ENCODE measurements around the gene SMCO2. TPM values are rescaled to one million over a fixed set of nuclear protein-coding genes. Genes with fewer than 3 reads are reported as not detected.

SMCO2 gene
- total and polyA plus RNA-seq, 10 of the 15 experiments (the other 5 are each of a cell fraction or from before 2014, with no cell fraction given) = 0.11 to 2.3 (median 0.67) TPM

GRCh38 chr12:27547592-27547991 is 101.1 kb downstream of the SMCO2 start:
- no peaks in the 10 kb centered on the region for H3K36me3 ChIP-seq (ENCODE audit: control insufficient read depth in 2 of 2, insufficient read depth in 2 of 2, low read length in 1 of 2)
- H3K9ac ChIP-seq (ENCODE audit: control insufficient read depth, insufficient read depth, low read length) = no peak overlapping the region
- H3K79me2 ChIP-seq (ENCODE audit: control insufficient read depth, insufficient read depth, low read length) = no peaks in the 10 kb centered on the region; the same call in none of the 2 replicates
- no peak overlapping the region for H3K4me2 ChIP-seq (ENCODE audit: control insufficient read depth, insufficient read depth)
- WGBS (ENCODE audit: insufficient coverage, insufficient replicate concordance, low lambda C conversion rate, missing lambda C conversion rate) = 62% methylated on average over 5 of the region's 5 CpGs
- H3K4me3 ChIP-seq = no peak overlapping the region
- H3K27me3 ChIP-seq (replicated peaks in 1 of 2; ENCODE audit: control insufficient read depth in 2 of 2, insufficient read depth in 2 of 2, low read length in 1 of 2) = no peaks in the 10 kb centered on the region
- DNase-seq (ENCODE audit: low read depth, low spot score) (no peak), ATAC-seq (no peak), FAIRE-seq (no peak)
- POLR2A ChIA-PET = no interaction called here
- in situ Hi-C loops (cut with MboI) = no loop called here
- intact Hi-C loops (cut with micrococcal nuclease; ENCODE audit: unreplicated experiment) = no loop called here
- CTCF ChIA-PET = no interaction called here
- H3K27ac ChIP-seq (ENCODE audit: control insufficient read depth, insufficient read depth) = no peak overlapping the region
- no peak for TF ChIP-seq EP300 (IDR thresholded peaks at IDR 0.05; ENCODE audit: borderline replicate concordance in 1 of 2, control insufficient read depth in 1 of 2, low read depth in 2 of 2, low read length in 2 of 2)
- no peak for TF ChIP-seq RAD21 (IDR thresholded peaks at IDR 0.05; ENCODE audit: insufficient read depth, low read depth, low read length)
- TF ChIP-seq PAX8 (IDR thresholded peaks at IDR 0.05) = no peak
- no peak for TF ChIP-seq ESRRA (IDR thresholded peaks at IDR 0.05; ENCODE audit: low read length)
- TF ChIP-seq JUNB (IDR thresholded peaks at IDR 0.05) = no peak
- TF ChIP-seq, protein P1, sequence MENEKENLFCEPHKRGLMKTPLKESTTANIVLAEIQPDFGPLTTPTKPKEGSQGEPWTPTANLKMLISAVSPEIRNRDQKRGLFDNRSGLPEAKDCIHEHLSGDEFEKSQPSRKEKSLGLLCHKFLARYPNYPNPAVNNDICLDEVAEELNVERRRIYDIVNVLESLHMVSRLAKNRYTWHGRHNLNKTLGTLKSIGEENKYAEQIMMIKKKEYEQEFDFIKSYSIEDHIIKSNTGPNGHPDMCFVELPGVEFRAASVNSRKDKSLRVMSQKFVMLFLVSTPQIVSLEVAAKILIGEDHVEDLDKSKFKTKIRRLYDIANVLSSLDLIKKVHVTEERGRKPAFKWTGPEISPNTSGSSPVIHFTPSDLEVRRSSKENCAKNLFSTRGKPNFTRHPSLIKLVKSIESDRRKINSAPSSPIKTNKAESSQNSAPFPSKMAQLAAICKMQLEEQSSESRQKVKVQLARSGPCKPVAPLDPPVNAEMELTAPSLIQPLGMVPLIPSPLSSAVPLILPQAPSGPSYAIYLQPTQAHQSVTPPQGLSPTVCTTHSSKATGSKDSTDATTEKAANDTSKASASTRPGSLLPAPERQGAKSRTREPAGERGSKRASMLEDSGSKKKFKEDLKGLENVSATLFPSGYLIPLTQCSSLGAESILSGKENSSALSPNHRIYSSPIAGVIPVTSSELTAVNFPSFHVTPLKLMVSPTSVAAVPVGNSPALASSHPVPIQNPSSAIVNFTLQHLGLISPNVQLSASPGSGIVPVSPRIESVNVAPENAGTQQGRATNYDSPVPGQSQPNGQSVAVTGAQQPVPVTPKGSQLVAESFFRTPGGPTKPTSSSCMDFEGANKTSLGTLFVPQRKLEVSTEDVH (IDR thresholded peaks at IDR 0.05; ENCODE audit: low read depth, partially characterized antibody) = no peak
- TF ChIP-seq SREBF1 (IDR thresholded peaks at IDR 0.05; ENCODE audit: low read length) = no peak
- TF ChIP-seq ZNF274 (IDR thresholded peaks at IDR 0.05; ENCODE audit: insufficient read depth, insufficient read length) = no peak
- no peak for TF ChIP-seq PML (IDR thresholded peaks at IDR 0.05; ENCODE audit: low read length)
- TF ChIP-seq, protein P2, sequence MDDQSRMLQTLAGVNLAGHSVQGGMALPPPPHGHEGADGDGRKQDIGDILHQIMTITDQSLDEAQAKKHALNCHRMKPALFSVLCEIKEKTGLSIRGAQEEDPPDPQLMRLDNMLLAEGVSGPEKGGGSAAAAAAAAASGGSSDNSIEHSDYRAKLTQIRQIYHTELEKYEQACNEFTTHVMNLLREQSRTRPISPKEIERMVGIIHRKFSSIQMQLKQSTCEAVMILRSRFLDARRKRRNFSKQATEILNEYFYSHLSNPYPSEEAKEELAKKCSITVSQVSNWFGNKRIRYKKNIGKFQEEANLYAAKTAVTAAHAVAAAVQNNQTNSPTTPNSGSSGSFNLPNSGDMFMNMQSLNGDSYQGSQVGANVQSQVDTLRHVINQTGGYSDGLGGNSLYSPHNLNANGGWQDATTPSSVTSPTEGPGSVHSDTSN (IDR thresholded peaks at IDR 0.05; ENCODE audit: insufficient replicate concordance, low read depth, low read length) = no peak
- TF ChIP-seq ZNF622 (IDR thresholded peaks at IDR 0.05) = no peak
- no peaks in the 10 kb centered on the region for H3K4me1 ChIP-seq (ENCODE audit: control insufficient read depth, insufficient read depth, low read length)
- H2AFZ ChIP-seq (ENCODE audit: control insufficient read depth, low read depth, low read length) = no peak overlapping the region
- SMC1A ChIA-PET (ENCODE audit: uncharacterized antibody, unreplicated experiment) = interaction anchor here (1.0 kb wide), 1 partner anchor 9 kb away, joined by 3 read pairs; no protein-coding TSS in a partner anchor
- RAD21 ChIA-PET (ENCODE audit: unreplicated experiment) = interaction anchor here (0.6 kb wide), 1 partner anchor 13 kb away, joined by 3 read pairs; no protein-coding TSS in a partner anchor
- BruUV-seq (replicated peaks) = no TSS peak
- no peaks in the 10 kb centered on the region; the same call in 2 of the 3 replicates for H3K9me3 ChIP-seq (replicated peaks; ENCODE audit: control insufficient read depth, insufficient read depth, low read length)
- no peaks in the 10 kb centered on the region for H4K20me1 ChIP-seq (ENCODE audit: control insufficient read depth, insufficient read depth)

Measured in GM12878 (cell line).